Mesodermal cell (in vitro differentiated cells): ENCODE measurements around the gene SORT1.
"Not testable (repeated sequence)": the region's sequence is repeated elsewhere in the genome, so short reads cannot be mapped to it uniquely, and the experiment has no call there.

Experiments used
- H3K27ac ChIP-seq: 2 replicates; pipeline ENCODE4 v1.7.0; 2013; ENCODE audit warnings: mild to moderate bottlenecking, low read depth, low read length, moderate library complexity; ENCODE audit not compliant: severe bottlenecking
- H3K36me3 ChIP-seq: 2 replicates; pipeline ENCODE4 v1.7.1; 2013; ENCODE audit warnings: mild to moderate bottlenecking, low read length, moderate library complexity; ENCODE audit not compliant: control insufficient read depth, insufficient read depth
- H3K4me1 ChIP-seq: one replicate; pipeline ENCODE4 v1.7.1; 2013; ENCODE audit warnings: mild to moderate bottlenecking, low read length; ENCODE audit not compliant: insufficient read depth, control insufficient read depth, poor library complexity, severe bottlenecking
- H3K4me3 ChIP-seq: 2 replicates; pipeline ENCODE4 v1.7.0; 2013; ENCODE audit warnings: low read length, control low read depth, mild to moderate bottlenecking; ENCODE audit not compliant: insufficient read depth, poor library complexity, severe bottlenecking; ENCODE audit errors: extremely low read depth
- H3K9me3 ChIP-seq: 2 replicates; pipeline ENCODE4 v1.7.1; 2013; ENCODE audit warnings: mild to moderate bottlenecking, low read length, moderate library complexity; ENCODE audit not compliant: control insufficient read depth
- WGBS, 2 experiments: methylation state at CpG; one replicate each; pipeline ENCODE4 v1.1.5; 2013; ENCODE audit warnings: missing lambda C conversion rate in 2 of 2; ENCODE audit not compliant: insufficient coverage in 2 of 2; 5-methylcytosine and 5-hydroxymethylcytosine counted together

The SORT1 gene

GRCh38 chr1:109298666-109299557 lies 98.8 kb downstream of the SORT1 start:
- no peaks in the 10 kb centered on the region for H3K9me3 ChIP-seq
- no peak overlapping the region for H3K27ac ChIP-seq
- H3K4me3 ChIP-seq = no peak overlapping the region
- peaks cover 22% of the 10 kb centered on the region for H3K4me1 ChIP-seq
- H3K36me3 ChIP-seq = no peaks in the 10 kb centered on the region
- 89 to 93% methylated on average over 8 to 10 of the region's 11 CpGs for WGBS, 2 experiments

GRCh38 chr1:109296782-109297181 lies 100.9 kb downstream of the SORT1 start:
- no peaks in the 10 kb centered on the region for H3K9me3 ChIP-seq
- no peaks in the 10 kb centered on the region for H3K36me3 ChIP-seq
- no peak overlapping the region for H3K27ac ChIP-seq
- 95 to 96% methylated on average over 16 of the region's 16 CpGs for WGBS, 2 experiments
- H3K4me1 ChIP-seq = peaks cover 22% of the 10 kb centered on the region
- no peak overlapping the region for H3K4me3 ChIP-seq

GRCh38 chr1:109295712-109296415 lies 101.9 kb downstream of the SORT1 start:
- Histone ChIP-seq H3K27ac (no peak overlapping the region), H3K9me3 (no peaks in the 10 kb centered on the region), H3K4me1 (peaks cover 22% of the 10 kb centered on the region), H3K36me3 (no peaks in the 10 kb centered on the region), H3K4me3 (no peak overlapping the region)
- 81 to 85% methylated on average over 10 to 12 of the region's 12 CpGs for WGBS, 2 experiments

- H3K4me3 ChIP-seq = no peak overlapping the region
- WGBS, 2 experiments = 87 to 95% methylated on average over 2 to 3 of the region's 4 CpGs
- peaks cover 18% of the 10 kb centered on the region for H3K4me1 ChIP-seq
- H3K27ac ChIP-seq = no peak overlapping the region
- H3K36me3 ChIP-seq = no peaks in the 10 kb centered on the region
- no peaks in the 10 kb centered on the region for H3K9me3 ChIP-seq
These were observed 103.2 kb downstream of the SORT1 start for GRCh38 chr1:109294481-109294880.

- 92 to 100% methylated on average over 1 to 2 of the region's 2 CpGs for WGBS, 2 experiments
- no peaks in the 10 kb centered on the region for H3K9me3 ChIP-seq
- H3K4me1 ChIP-seq = peaks cover 3% of the 10 kb centered on the region
- no peak overlapping the region for H3K27ac ChIP-seq
- no peaks in the 10 kb centered on the region for H3K36me3 ChIP-seq
- no peak overlapping the region for H3K4me3 ChIP-seq
These were observed 104.7 kb downstream of the SORT1 start for GRCh38 chr1:109293026-109293425.

- H3K4me1 ChIP-seq = no peaks in the 10 kb centered on the region
- H3K36me3 ChIP-seq = no peaks in the 10 kb centered on the region
- H3K9me3 ChIP-seq = no peaks in the 10 kb centered on the region
- WGBS, 2 experiments = 80 to 83% methylated on average over 3 to 5 of the region's 9 CpGs
- H3K27ac ChIP-seq = no peak overlapping the region
- H3K4me3 ChIP-seq = no peak overlapping the region
These were observed 105.4 kb downstream of the SORT1 start for GRCh38 chr1:109292364-109292763.

- no peaks in the 10 kb centered on the region for H3K36me3 ChIP-seq
- no peak overlapping the region for H3K27ac ChIP-seq
- no peaks in the 10 kb centered on the region for H3K9me3 ChIP-seq
- WGBS, 2 experiments = 87 to 88% methylated on average over 5 of the region's 6 CpGs
- H3K4me3 ChIP-seq = no peak overlapping the region
- H3K4me1 ChIP-seq = no peaks in the 10 kb centered on the region
These were observed 106.7 kb downstream of the SORT1 start for GRCh38 chr1:109290998-109291397.

GRCh38 chr1:109290137-109290536 lies 107.6 kb downstream of the SORT1 start:
- no CpG with 5 or more reads among the region's 1 CpG for WGBS, 2 experiments
- no peak overlapping the region for H3K4me3 ChIP-seq
- no peaks in the 10 kb centered on the region for H3K4me1 ChIP-seq

GRCh38 chr1:109286762-109287161 lies 111.0 kb downstream of the SORT1 start:
- not testable (repeated sequence) for H3K4me3 ChIP-seq, H3K36me3 ChIP-seq, H3K9me3 ChIP-seq, H3K27ac ChIP-seq, H3K4me1 ChIP-seq
- 90% methylated on average over 5 of the region's 5 CpGs; no CpG with 5 or more reads in 1 of the 2 experiments for WGBS, 2 experiments

More at GRCh38 chr1:109290137-109290536, 107.6 kb downstream of the SORT1 start:
- Histone ChIP-seq H3K27ac (no peak overlapping the region), H3K36me3 (no peaks in the 10 kb centered on the region), H3K9me3 (no peaks in the 10 kb centered on the region)

GRCh38 chr1:109283748-109284600 lies 113.7 kb downstream of the SORT1 start:
- H3K4me1 ChIP-seq = peaks cover 9% of the 10 kb centered on the region
- peak overlapping the region; percentile 65 for H3K4me3 ChIP-seq
- peaks cover 28% of the 10 kb centered on the region for H3K36me3 ChIP-seq
- no peaks in the 10 kb centered on the region for H3K9me3 ChIP-seq
- 77 to 93% methylated on average over 11 of the region's 17 CpGs for WGBS, 2 experiments
- peak overlapping the region; percentile 69 for H3K27ac ChIP-seq
